Testis (tissue), 3 donors: ENCODE results near the gene MCM7. TPM values are rescaled to one million over a fixed set of nuclear protein-coding genes. Genes with fewer than 3 reads are reported as not detected.

Source experiments
- DNase-seq: peaks from one replicate; pipeline ENCODE4 v3.0.0-alpha.2; 2019
- H3K27ac ChIP-seq, 2 donors: fragments of 200-600 bp; sonication (generic); one replicate each; pipeline ENCODE4 v1.5.1; 2019
- H3K27me3 ChIP-seq: fragments of 200-600 bp; sonication (generic); one replicate; pipeline ENCODE4 v1.5.1; 2019
- H3K36me3 ChIP-seq: fragments of 200-600 bp; sonication (generic); one replicate; pipeline ENCODE4 v1.5.1; 2017; ENCODE audit warnings: low read depth; ENCODE audit errors: missing control alignments
- H3K4me1 ChIP-seq: fragments of 200-600 bp; sonication (generic); one replicate; pipeline ENCODE4 v1.5.1; 2019
- H3K4me3 ChIP-seq, 2 donors: fragments of 200-600 bp; sonication (generic); one replicate each; pipeline ENCODE4 v1.5.1; 2017 to 2019
- H3K9me3 ChIP-seq: fragments of 200-600 bp; sonication (generic); one replicate; pipeline ENCODE4 v1.5.1; 2017
- POLR2A ChIP-seq: fragments of 450-650 bp; IDR thresholded peaks from one replicate; pipeline ENCODE4 v1.6.1; 2017; ENCODE audit warnings: antibody characterized with exemption, mild to moderate bottlenecking, moderate library complexity
- WGBS, 2 donors: methylation state at CpG; one replicate each; pipeline ENCODE4 v1.1.5; 2018; 5-methylcytosine and 5-hydroxymethylcytosine counted together
- intact Hi-C: fragments of 100-400 bp; cut with DNase I; formaldehyde crosslinking; loops from one replicate; pipeline ENCODE4 v1.15.1; 2023; ENCODE audit warnings: low total_unique reads
- polyA plus RNA-seq: library from polyadenylated mRNA; stranded (reverse); fragments of 350-450 nt; fragmentation: Illumina TruSeq; extraction: RNeasy Lipid Tissue Mini Kit (QIAGEN cat#74804); gene quantifications from one replicate; pipeline ENCODE4 v1.2.3, GENCODE V29; 2014; ENCODE audit warnings: low read depth, low replicate concordance; ENCODE audit not compliant: insufficient read depth
- total RNA-seq, 2 donors: library from RNA; depleted of rRNA; stranded (reverse); fragments of >200 nt; gene quantifications; one replicate each; pipeline ENCODE4 v1.2.3, GENCODE V29; 2016
- TF ChIP-seq, protein P1 (sequence below), 3 experiments: fragments of 450-650 bp in 2 of 3; fragments of 200-600 bp in 1 of 3; sonication (generic) in 1 of 3; IDR thresholded peaks; one replicate each; pipeline ENCODE4 v1.5.1; 2016 to 2019; ENCODE audit warnings: antibody characterized with exemption in 3 of 3, mild to moderate bottlenecking in 2 of 3, moderate library complexity in 1 of 3

The MCM7 gene
- total and polyA plus RNA-seq, 3 donors from 2014 or later = 85.1 to 137 (median 86.5) TPM

DNA sequence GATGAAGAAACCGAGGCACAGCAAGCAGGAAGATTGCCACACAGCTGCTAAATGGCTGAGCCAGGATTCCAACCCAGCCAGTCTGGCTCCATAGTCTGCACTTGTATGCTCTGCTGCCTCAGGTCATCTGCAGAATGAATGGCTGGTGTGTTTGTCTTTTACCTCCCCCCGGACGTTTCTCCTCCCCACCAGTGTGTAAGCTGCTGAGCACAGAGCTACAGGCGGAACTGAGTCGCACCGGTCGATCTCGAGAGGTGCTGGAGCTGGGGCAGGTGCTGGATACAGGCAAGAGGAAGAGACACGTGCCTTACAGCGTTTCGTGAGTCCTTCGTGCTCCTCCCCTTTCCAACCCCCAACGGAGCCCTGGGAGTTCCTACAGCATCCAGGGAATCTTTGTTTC is 20.9 kb upstream of the MCM7 start:
- H3K36me3 ChIP-seq = no peaks in the 10 kb centered on the region
- H3K27ac ChIP-seq = no peak overlapping the region
- no peaks in the 10 kb centered on the region for H3K9me3 ChIP-seq
- 65 to 66% methylated on average over 13 of the region's 13 CpGs for WGBS, 2 donors
- peaks cover 15% of the 10 kb centered on the region for H3K4me1 ChIP-seq
- DNase-seq = no peak
- TF ChIP-seq, protein P1, sequence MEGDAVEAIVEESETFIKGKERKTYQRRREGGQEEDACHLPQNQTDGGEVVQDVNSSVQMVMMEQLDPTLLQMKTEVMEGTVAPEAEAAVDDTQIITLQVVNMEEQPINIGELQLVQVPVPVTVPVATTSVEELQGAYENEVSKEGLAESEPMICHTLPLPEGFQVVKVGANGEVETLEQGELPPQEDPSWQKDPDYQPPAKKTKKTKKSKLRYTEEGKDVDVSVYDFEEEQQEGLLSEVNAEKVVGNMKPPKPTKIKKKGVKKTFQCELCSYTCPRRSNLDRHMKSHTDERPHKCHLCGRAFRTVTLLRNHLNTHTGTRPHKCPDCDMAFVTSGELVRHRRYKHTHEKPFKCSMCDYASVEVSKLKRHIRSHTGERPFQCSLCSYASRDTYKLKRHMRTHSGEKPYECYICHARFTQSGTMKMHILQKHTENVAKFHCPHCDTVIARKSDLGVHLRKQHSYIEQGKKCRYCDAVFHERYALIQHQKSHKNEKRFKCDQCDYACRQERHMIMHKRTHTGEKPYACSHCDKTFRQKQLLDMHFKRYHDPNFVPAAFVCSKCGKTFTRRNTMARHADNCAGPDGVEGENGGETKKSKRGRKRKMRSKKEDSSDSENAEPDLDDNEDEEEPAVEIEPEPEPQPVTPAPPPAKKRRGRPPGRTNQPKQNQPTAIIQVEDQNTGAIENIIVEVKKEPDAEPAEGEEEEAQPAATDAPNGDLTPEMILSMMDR (IDR thresholded peaks at IDR 0.05) = no peak
- no peak for TF ChIP-seq POLR2A
- intact Hi-C loops = no loop called here
- no peaks in the 10 kb centered on the region for H3K27me3 ChIP-seq
- no peak overlapping the region for H3K4me3 ChIP-seq

DNA sequence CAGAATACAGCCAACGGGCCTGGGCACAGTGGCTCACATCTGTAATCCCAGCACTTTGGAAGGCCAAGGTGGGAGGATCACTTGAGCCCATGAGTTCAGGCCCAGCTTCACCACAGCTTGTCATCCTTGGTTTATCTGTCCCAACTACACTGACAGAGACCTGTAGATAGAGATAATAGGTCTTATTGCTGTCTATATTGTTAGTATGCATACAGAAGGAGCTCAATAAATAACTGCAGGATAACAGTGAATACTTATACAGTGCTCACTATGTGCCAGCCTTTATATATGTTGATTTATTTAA is 19.5 kb upstream of the MCM7 start:
- no peaks in the 10 kb centered on the region for H3K36me3 ChIP-seq
- no peak for DNase-seq
- WGBS, 2 donors = 5 to 21% methylated on average over 1 of the region's 1 CpG
- TF ChIP-seq POLR2A = no peak
- TF ChIP-seq, protein P1 (IDR thresholded peaks at IDR 0.05) = no peak
- H3K4me1 ChIP-seq = peaks cover 15% of the 10 kb centered on the region
- peak overlapping the region in 1 of 2 donors; percentile 93 for H3K27ac ChIP-seq
- intact Hi-C loops = no loop called here
- H3K9me3 ChIP-seq = no peaks in the 10 kb centered on the region
- no peak overlapping the region for H3K4me3 ChIP-seq
- H3K27me3 ChIP-seq = no peaks in the 10 kb centered on the region

DNA sequence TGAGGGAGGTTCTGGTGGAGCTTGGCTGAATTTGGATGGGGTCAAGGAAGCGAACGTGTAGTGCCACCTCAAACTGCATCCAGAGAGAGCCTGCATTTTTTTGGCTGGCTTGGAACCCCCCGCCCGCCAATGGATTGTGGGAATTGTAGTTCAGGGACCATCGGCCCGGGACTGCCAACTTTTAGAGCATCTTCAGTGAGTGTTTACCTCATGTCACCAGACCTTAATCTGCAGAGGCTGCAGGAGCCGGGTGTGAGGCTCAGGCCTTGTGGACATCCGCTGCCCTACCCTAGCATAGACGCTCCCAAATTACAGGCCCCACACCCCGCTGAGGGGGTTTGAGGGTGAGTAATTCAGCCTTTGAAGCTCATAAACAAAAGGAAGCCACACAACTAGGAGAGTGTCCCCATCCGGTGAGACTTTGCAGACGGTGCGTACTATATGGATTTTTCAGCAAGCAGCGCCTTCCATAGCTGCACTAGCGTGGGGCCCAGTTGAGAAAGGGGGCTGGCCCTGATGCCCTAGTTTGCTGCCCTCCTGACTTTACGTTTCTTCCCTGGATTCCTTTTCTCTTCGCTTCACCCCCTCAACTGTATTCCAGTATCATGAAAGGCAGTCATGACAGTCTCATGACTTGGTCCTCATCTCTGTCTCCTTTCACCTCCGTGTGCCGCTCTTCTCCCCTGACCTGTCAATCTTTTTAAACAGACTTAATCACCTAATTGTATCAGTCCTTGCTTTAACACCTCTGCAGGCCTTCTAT is 19.0 kb upstream of the MCM7 start:
- intact Hi-C loops = no loop called here
- peak overlapping the region; percentile 66 to 73 for H3K4me3 ChIP-seq
- 8 to 13% methylated on average over 14 to 19 of the region's 19 CpGs for WGBS, 2 donors
- peaks cover 15% of the 10 kb centered on the region for H3K4me1 ChIP-seq
- no peaks in the 10 kb centered on the region for H3K9me3 ChIP-seq
- no peaks in the 10 kb centered on the region for H3K27me3 ChIP-seq
- DNase-seq = peak; percentile 79
- H3K36me3 ChIP-seq = no peaks in the 10 kb centered on the region
- TF ChIP-seq, protein P1 (IDR thresholded peaks at IDR 0.05) = no peak
- TF ChIP-seq POLR2A = no peak
- H3K27ac ChIP-seq = peak overlapping the region in 1 of 2 donors; percentile 93

DNA sequence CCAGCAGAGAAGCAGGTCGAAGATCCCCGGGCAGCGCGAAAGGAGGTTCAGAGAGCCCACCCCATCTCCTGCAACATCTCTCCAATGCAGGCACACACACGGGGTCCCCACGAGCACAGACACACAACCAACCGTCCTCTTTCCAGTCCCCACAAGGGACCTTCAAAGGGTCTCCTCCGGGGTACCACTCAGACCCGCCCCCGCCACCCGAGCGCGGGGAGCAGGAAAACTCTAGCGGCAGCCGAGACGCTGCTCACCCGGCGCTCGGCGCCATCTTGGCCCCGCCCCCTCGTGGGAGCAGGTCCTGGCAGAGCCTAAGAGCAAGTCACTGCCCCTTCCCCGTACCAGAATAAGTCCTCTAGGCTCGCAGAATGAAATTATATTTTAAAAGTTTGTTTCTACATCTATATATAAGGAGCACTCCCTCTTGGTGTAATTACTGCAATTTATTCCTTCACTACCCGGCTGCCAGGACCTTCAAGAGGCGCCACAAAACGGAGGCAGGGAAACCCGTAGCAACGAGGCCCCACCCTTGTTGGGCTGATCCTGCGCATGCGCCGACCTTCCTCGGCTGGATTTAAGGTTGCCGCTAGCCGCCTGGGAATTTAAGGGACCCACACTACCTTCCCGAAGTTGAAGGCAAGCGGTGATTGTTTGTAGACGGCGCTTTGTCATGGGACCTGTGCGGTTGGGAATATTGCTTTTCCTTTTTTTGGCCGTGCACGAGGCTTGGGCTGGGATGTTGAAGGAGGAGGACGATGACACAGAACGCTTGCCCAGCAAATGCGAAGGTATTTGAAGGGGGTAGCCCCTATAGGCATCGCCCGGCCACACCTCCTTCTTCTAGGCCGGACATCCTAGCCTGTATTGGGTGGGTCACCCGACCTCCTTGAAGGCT is 18.1 kb upstream of the MCM7 start, which contains the start of the genes CNPY4 and TAF6:
Gene CNPY4 (plus strand): TSS at position 563 of the 898 bp plus-strand sequence. CDS start 111 bp downstream, at position 674.
Gene TAF6 (minus strand): TSS at position 287 of the 898 bp plus-strand sequence. CDS start 5,149 bp downstream, outside the sequence.
- TF ChIP-seq, protein P1 (IDR thresholded peaks at IDR 0.05) = no peak
- TF ChIP-seq POLR2A = no peak
- no peaks in the 10 kb centered on the region for H3K36me3 ChIP-seq
- peak within 1 kb of the TSS; percentile 72 to 93 for H3K27ac ChIP-seq
- peak; percentile 97 for DNase-seq
- H3K27me3 ChIP-seq = no peaks in the 10 kb centered on the region
- H3K4me3 ChIP-seq = peak within 1 kb of the TSS; percentile 66 to 73
- intact Hi-C loops = no loop called here
- no peaks in the 10 kb centered on the region for H3K9me3 ChIP-seq
- WGBS, 2 donors = 0% methylated on average over 21 to 47 of the region's 49 CpGs
- H3K4me1 ChIP-seq = peaks cover 14% of the 10 kb centered on the region
